GM18505 (cell line): ENCODE data around the gene FAM47C.
"Not testable (repeated sequence)": the region's sequence is repeated elsewhere in the genome, so short reads cannot be mapped to it uniquely, and the experiment has no call there.

Experiments used
- ATAC-seq: cut with Tn5 transposase; IDR thresholded peaks from one replicate; pipeline ENCODE4 v1.9.1; 2021; ENCODE audit not compliant: unreplicated experiment
- POLR2A ChIP-seq: IDR thresholded peaks from 4 replicates; pipeline ENCODE4 v1.6.1; 2011; ENCODE audit warnings: borderline replicate concordance; ENCODE audit not compliant: insufficient read depth, insufficient read length; ENCODE audit errors: extremely low read depth

The FAM47C gene

GRCh38 chrX:37047776-37048175 lies 39.6 kb downstream of the FAM47C start:
- ATAC-seq, result no peak
- no peak for TF ChIP-seq POLR2A

GRCh38 chrX:37057572-37057971 lies 49.4 kb downstream of the FAM47C start:
- ATAC-seq, result not testable (repeated sequence)

GRCh38 chrX:37060999-37061398 lies 52.8 kb downstream of the FAM47C start:
- peak; percentile 83 for ATAC-seq
- no peak for TF ChIP-seq POLR2A
